ENCODE results near the gene MS4A18.
"Not testable (repeated sequence)": the region's sequence is repeated elsewhere in the genome, so short reads cannot be mapped to it uniquely, and the experiment has no call there.

MS4A18 gene

GRCh38 chr11:60740573-60740972 is 16.1 kb downstream of the MS4A18 start:
- no peak for DNase-seq

- DNase-seq = no peak
Measured at GRCh38 chr11:60741421-60741820, 16.9 kb downstream of the MS4A18 start.

- no peak for DNase-seq
Measured at GRCh38 chr11:60743058-60743457, 18.5 kb downstream of the MS4A18 start.

GRCh38 chr11:60744114-60744513 is 19.6 kb downstream of the MS4A18 start:
- no peak for DNase-seq

- no peak for DNase-seq
Measured at GRCh38 chr11:60747359-60747873, 22.9 kb downstream of the MS4A18 start.

- DNase-seq = no peak
Measured at GRCh38 chr11:60748225-60748624, 23.7 kb downstream of the MS4A18 start.

- no peak for DNase-seq
Measured at GRCh38 chr11:60748821-60749220, 24.3 kb downstream of the MS4A18 start.

GRCh38 chr11:60750911-60751310 is 26.4 kb downstream of the MS4A18 start:
- DNase-seq = no peak

- DNase-seq = no peak
Measured at GRCh38 chr11:60753309-60753708, 28.8 kb downstream of the MS4A18 start.

GRCh38 chr11:60754887-60755286 is 30.4 kb downstream of the MS4A18 start:
- no peak for DNase-seq

GRCh38 chr11:60756307-60757032 is 31.9 kb downstream of the MS4A18 start, which contains the start of gene MS4A15:
MS4A15 (plus strand) TSS chr11:60756867; CDS start chr11:60763734, 6,867 bp downstream.
- no peak for DNase-seq

- no peak for DNase-seq
Measured at GRCh38 chr11:60757231-60757800, 32.8 kb downstream of the MS4A18 start.

- DNase-seq = not testable (repeated sequence)
Measured at GRCh38 chr11:60758671-60759070, 34.2 kb downstream of the MS4A18 start.

GRCh38 chr11:60759438-60760225 is 35.1 kb downstream of the MS4A18 start:
- not testable (repeated sequence) for DNase-seq

GRCh38 chr11:60761436-60762190 is 37.1 kb downstream of the MS4A18 start:
- DNase-seq = no peak

GRCh38 chr11:60762851-60763691 is 38.6 kb downstream of the MS4A18 start:
- no peak for DNase-seq

GRCh38 chr11:60763692-60764369 is 39.3 kb downstream of the MS4A18 start:
- DNase-seq = no peak

- DNase-seq = no peak
Measured at GRCh38 chr11:60764879-60765278, 40.4 kb downstream of the MS4A18 start.

GRCh38 chr11:60765355-60765754 is 40.8 kb downstream of the MS4A18 start:
- DNase-seq = no peak

GRCh38 chr11:60766547-60766946 is 42.0 kb downstream of the MS4A18 start:
- no peak for DNase-seq

GRCh38 chr11:60767388-60767811 is 42.9 kb downstream of the MS4A18 start:
- no peak for DNase-seq

Data from NK-92 treated with Interleukin-12 subunit alpha and Interleukin-12 subunit beta, amount 100 ng/mL, for 24 hours (cell line).